B cell (primary cell): ENCODE data around the gene SHH. TPM values are rescaled to one million over a fixed set of nuclear protein-coding genes. Genes with fewer than 3 reads are reported as not detected.

Experiments
- ATAC-seq: fragments of 200-7000 bp; cut with Tn5 transposase; one replicate; pipeline ENCODE4 v1.10.0; 2021; ENCODE audit warnings: low read depth, mild to moderate bottlenecking, moderate number of reproducible peaks, moderate library complexity
- CTCF ChIA-PET: fragments of 350-600 bp; sonication (Branson Sonifier 250); formaldehyde crosslinking; loops from one replicate; lab custom pipeline; 2021; ENCODE audit warnings: antibody characterized with exemption, inconsistent platforms; lab: Charles Lee
- POLR2A ChIA-PET: fragments of 350-600 bp; sonication (Branson Sonifier 250); formaldehyde crosslinking; loops from one replicate; lab custom pipeline; 2021; ENCODE audit warnings: antibody characterized with exemption; lab: Charles Lee
- DNase-seq: peaks from one replicate; pipeline ENCODE4 v3.0.0; 2013
- H2AFZ ChIP-seq: 2 replicates; pipeline ENCODE4 v1.6.1; 2012; ENCODE audit warnings: mild to moderate bottlenecking, low read depth, low read length; ENCODE audit not compliant: insufficient read depth, poor library complexity, severe bottlenecking
- H3K27ac ChIP-seq, 2 donors: 1 replicate in 1 of 2; 2 replicates in 1 of 2; pipeline ENCODE4 v1.5.1; 2012 to 2013; ENCODE audit warnings: low read length in 2 of 2, mild to moderate bottlenecking in 2 of 2, moderate library complexity in 1 of 2
- H3K27me3 ChIP-seq, 4 experiments: fragments of 200-600 bp in 1 of 4; sonication (generic) in 1 of 4; replicated peaks in 1 of 4; 1 replicate in 2 of 4; 2 replicates in 2 of 4; pipeline versions ENCODE4 v1.6.1 to v1.7.0; 2013 to 2016; ENCODE audit warnings: low read length in 3 of 4, mild to moderate bottlenecking in 2 of 4, mixed read lengths in 1 of 4, moderate library complexity in 1 of 4; ENCODE audit not compliant: insufficient read depth in 4 of 4, control insufficient read depth in 3 of 4; ENCODE audit errors: control extremely low read depth in 1 of 4
- H3K36me3 ChIP-seq, 2 experiments: replicated peaks in 1 of 2; 1 replicate in 1 of 2; 2 replicates in 1 of 2; pipeline versions ENCODE4 v1.6.1 to v1.7.1; 2013; ENCODE audit warnings: low read length in 1 of 2; ENCODE audit not compliant: insufficient read depth in 2 of 2, control insufficient read depth in 1 of 2; ENCODE audit errors: control extremely low read depth in 1 of 2, extremely low read depth in 1 of 2
- H3K4me1 ChIP-seq, 2 donors: fragments of 200-600 bp in 1 of 2; sonication (generic) in 1 of 2; 1 replicate in 1 of 2; 2 replicates in 1 of 2; pipeline versions ENCODE4 v1.5.1 to v1.6.1; 2013 to 2017; ENCODE audit warnings: low read length in 2 of 2; ENCODE audit not compliant: control insufficient read depth in 2 of 2, insufficient read depth in 2 of 2
- H3K4me2 ChIP-seq: replicated peaks from 2 replicates; pipeline ENCODE3; 2012; ENCODE audit warnings: mild to moderate bottlenecking, low read depth, low read length; ENCODE audit not compliant: poor library complexity, severe bottlenecking
- H3K4me3 ChIP-seq, 5 experiments: fragments of 200-600 bp in 1 of 5; sonication (generic) in 1 of 5; 1 replicate in 3 of 5; 2 replicates in 2 of 5; pipeline versions ENCODE4 v1.5.1 to v1.7.0; 2011 to 2016; ENCODE audit warnings: low read length in 4 of 5, mild to moderate bottlenecking in 4 of 5, low read depth in 2 of 5, control low read depth in 1 of 5, moderate library complexity in 1 of 5; ENCODE audit not compliant: insufficient read depth in 1 of 5; ENCODE audit errors: control extremely low read depth in 1 of 5, extremely low read depth in 1 of 5
- H3K79me2 ChIP-seq: fragments of 200-600 bp; sonication (generic); one replicate; pipeline ENCODE4 v1.6.0; 2016; ENCODE audit warnings: low read length; ENCODE audit not compliant: control insufficient read depth, insufficient read depth
- H3K9ac ChIP-seq: fragments of 200-600 bp; sonication (generic); 2 replicates; pipeline ENCODE4 v1.6.1; 2017; ENCODE audit warnings: mild to moderate bottlenecking, low read length, moderate library complexity
- H3K9me3 ChIP-seq, 3 donors: one replicate each; pipeline versions ENCODE4 v1.6.1 to v1.7.1; 2013; ENCODE audit warnings: low read length in 2 of 3; ENCODE audit not compliant: control insufficient read depth in 2 of 3, insufficient read depth in 1 of 3; ENCODE audit errors: control extremely low read depth in 1 of 3
- H4K20me1 ChIP-seq: 2 replicates; pipeline ENCODE4 v1.6.0; 2012; ENCODE audit warnings: mild to moderate bottlenecking, low read length; ENCODE audit not compliant: insufficient read depth, control insufficient read depth, poor library complexity, severe bottlenecking
- H3K27ac Mint-ChIP-seq: one replicate; pipeline ENCODE4 v1.8.0; 2021; ENCODE audit warnings: mixed read lengths
- H3K27me3 Mint-ChIP-seq: one replicate; pipeline ENCODE4 v1.8.0; 2021; ENCODE audit warnings: mixed read lengths
- H3K4me1 Mint-ChIP-seq: one replicate; pipeline ENCODE4 v1.8.0; 2021; ENCODE audit warnings: mixed read lengths
- H3K4me3 Mint-ChIP-seq: one replicate; pipeline ENCODE4 v1.8.0; 2021; ENCODE audit warnings: mixed read lengths
- H3K9me3 Mint-ChIP-seq: one replicate; pipeline ENCODE4 v1.8.0; 2022; ENCODE audit warnings: mixed read lengths; ENCODE audit not compliant: insufficient read depth
- CTCF ChIP-seq: fragments of 200-600 bp; IDR thresholded peaks from one replicate; pipeline ENCODE4 v1.8.0; 2022; ENCODE audit warnings: antibody characterized with exemption, mild to moderate bottlenecking
- EZH2 ChIP-seq: IDR thresholded peaks from 2 replicates; pipeline ENCODE4 v1.6.1; 2012; ENCODE audit warnings: borderline replicate concordance, low read depth, mild to moderate bottlenecking, moderate library complexity, low read length; ENCODE audit not compliant: insufficient read depth, poor library complexity, severe bottlenecking
- WGBS: methylation state at CpG from one replicate; pipeline ENCODE4 v1.1.5; 2013; ENCODE audit warnings: missing lambda C conversion rate; ENCODE audit not compliant: insufficient coverage; 5-methylcytosine and 5-hydroxymethylcytosine counted together
- intact Hi-C: fragments of 100-400 bp; cut with micrococcal nuclease; formaldehyde crosslinking; loops from one replicate; pipeline ENCODE4 v1.10.0; 2022
- polyA plus RNA-seq: library from polyadenylated mRNA; depleted of rRNA; stranded (reverse); fragments of >200 nt; gene quantifications from 2 replicates; pipeline ENCODE4 v1.2.3, GENCODE V29; 2012
- total RNA-seq, 2 donors: library from RNA; stranded (reverse); fragments of 120-200 nt in 1 of 2; gene quantifications; 1 replicate in 1 of 2; 2 replicates in 1 of 2; pipeline versions ENCODE4 v1.2.3 to v1.2.4, GENCODE V29; 2013 to 2022

The SHH gene
- total and polyA plus RNA-seq, 2 donors (not counting 1 experiment from before 2014, with no cell fraction given) = not detected

GRCh38 chr7:155796381-155797261 lies 15.6 kb downstream of the SHH start:
- no peak overlapping the region for H3K9ac ChIP-seq

More at GRCh38 chr7:155796381-155797261, 15.6 kb downstream of the SHH start:
- no peak overlapping the region for H3K4me3 Mint-ChIP-seq
- H3K27ac Mint-ChIP-seq = no peak overlapping the region
- DNase-seq = peak; percentile 72
- Histone ChIP-seq H2AFZ (peak overlapping the region; percentile 33), H4K20me1 (no peaks in the 10 kb centered on the region), H3K4me1 (peaks cover 18% of the 10 kb centered on the region in 2 donors), H3K27ac (no peak overlapping the region), H3K4me2 (peak overlapping the region; percentile 59), H3K79me2 (no peaks in the 10 kb centered on the region), H3K36me3 (no peaks in the 10 kb centered on the region), H3K27me3 (peaks cover 0 to 49% (median 15%) of the 10 kb centered on the region in 4 experiments), H3K9me3 (no peaks in the 10 kb centered on the region), H3K4me3 (no peak overlapping the region)
- ChIA-PET CTCF (interaction anchor here (1.1 kb wide), 1 partner anchor 1020 kb away, joined by 3 read pairs; no protein-coding TSS in a partner anchor), POLR2A (no interaction called here)
- peaks cover 10% of the 10 kb centered on the region for H3K4me1 Mint-ChIP-seq
- WGBS = 34% methylated on average over 59 of the region's 60 CpGs
- ATAC-seq = peak; percentile 91
- peaks cover 40% of the 10 kb centered on the region for H3K27me3 Mint-ChIP-seq
- no peaks in the 10 kb centered on the region for H3K9me3 Mint-ChIP-seq
- no peak for TF ChIP-seq EZH2
- peak; percentile 88 for TF ChIP-seq CTCF
- intact Hi-C loops = loop anchor here (1.0 to 5.0 kb wide), 2 partner anchors 676 to 1021 kb away; no protein-coding TSS in a partner anchor
